ENCODE data around the gene GSE1.

GRCh38 chr16:85580684-85581083 is 32.4 kb upstream of the GSE1 start:
- TF ChIP-seq CTCF (IDR thresholded peaks at IDR 0.05 in 2 of 3, conservative IDR thresholded peaks at IDR 0.05 in 1 of 3; ENCODE audit: borderline replicate concordance in 1 of 3, insufficient read depth in 1 of 3, low read depth in 2 of 3, low read length in 2 of 3): no peak
- no peak for TF ChIP-seq JUND (IDR thresholded peaks at IDR 0.05)
- TF ChIP-seq MAX (IDR thresholded peaks at IDR 0.05): no peak
- no peak for TF ChIP-seq EZH2phosphoT487 (IDR thresholded peaks at IDR 0.05; ENCODE audit: borderline replicate concordance)
- TF ChIP-seq POLR2A (IDR thresholded peaks at IDR 0.05; ENCODE audit: borderline replicate concordance, extremely low read depth, insufficient read depth, insufficient read length): no peak
- no peak for TF ChIP-seq EGR1 (IDR thresholded peaks at IDR 0.05; ENCODE audit: low read depth)
- no peak for TF ChIP-seq SP1 (IDR thresholded peaks at IDR 0.05; ENCODE audit: low read depth)
- TF ChIP-seq ZBTB33 (IDR thresholded peaks at IDR 0.05; ENCODE audit: extremely low read depth, insufficient replicate concordance, low read length): no peak
- TF ChIP-seq POLR2AphosphoS5 (IDR thresholded peaks at IDR 0.05; ENCODE audit: low read depth, low read length): no peak
- no peak for TF ChIP-seq EZH2 (IDR thresholded peaks at IDR 0.05)
- no peak for TF ChIP-seq CEBPB (IDR thresholded peaks at IDR 0.05; ENCODE audit: low read depth)
- TF ChIP-seq ZNF274 (IDR thresholded peaks at IDR 0.05; ENCODE audit: low read depth, low read length): no peak
- TF ChIP-seq ATF3 (IDR thresholded peaks at IDR 0.05): no peak
- no peak for TF ChIP-seq RAD21 (IDR thresholded peaks at IDR 0.05; ENCODE audit: low read depth)
